GM13976 (cell line): Measurements from ENCODE around the gene ADCY7.
A peak's percentile ranks its signal among the peaks of the same experiment; 100 is the strongest.

Experiments
- DNase-seq: peaks from one replicate; pipeline ENCODE4 v3.0.0; 2012; ENCODE audit warnings: low spot score
- CTCF ChIP-seq: IDR thresholded peaks from 2 replicates; pipeline ENCODE4 v1.5.1; 2012; ENCODE audit warnings: borderline replicate concordance, mild to moderate bottlenecking; ENCODE audit not compliant: insufficient read depth; ENCODE audit errors: extremely low read depth, missing control alignments, control extremely low read depth
- in situ Hi-C: fragments of 300-500 bp; cut with MboI; formaldehyde crosslinking; loops from one replicate; pipeline ENCODE4 v1.12.0; 2022; ENCODE audit warnings: low sequenced_read_pairs, mixed read lengths, inconsistent platforms; ENCODE audit not compliant: unreplicated experiment

ADCY7 gene

GRCh38 chr16:50261707-50262235, 4.6 kb upstream of the ADCY7 start:
- DNase-seq, result no peak
- TF ChIP-seq CTCF, result no peak
- in situ Hi-C loops, result no loop called here

GRCh38 chr16:50263060-50263909, 3.1 kb upstream of the ADCY7 start:
- no peak for TF ChIP-seq CTCF
- no peak for DNase-seq
- in situ Hi-C loops, result no loop called here

GRCh38 chr16:50263940-50264929, 2.1 kb upstream of the ADCY7 start:
- no peak for TF ChIP-seq CTCF
- DNase-seq, result no peak
- in situ Hi-C loops, result no loop called here

- peak; percentile 17 for TF ChIP-seq CTCF
- in situ Hi-C loops, result no loop called here
- DNase-seq, result no peak
Measured at GRCh38 chr16:50265260-50265659, 1.1 kb upstream of the ADCY7 start.

GRCh38 chr16:50265716-50266336, 525 bp upstream of the ADCY7 start:
- in situ Hi-C loops, result no loop called here

More at GRCh38 chr16:50265716-50266336, 525 bp upstream of the ADCY7 start:
- TF ChIP-seq CTCF, result no peak
- no peak for DNase-seq
